ENCODE data around the gene TAPBP. TPM values are rescaled to one million over a fixed set of nuclear protein-coding genes. Genes with fewer than 3 reads are reported as not detected.

Gene TAPBP
- total and polyA plus RNA-seq, 2 of the 8 experiments (the other 6 are each of a cell fraction or from before 2014, with no cell fraction given), result 24.5 to 35.4 TPM

- no peak for TF ChIP-seq CHD7 (IDR thresholded peaks at IDR 0.05; ENCODE audit: insufficient replicate concordance, low read length)
- TF ChIP-seq GTF2F1 (IDR thresholded peaks at IDR 0.05; ENCODE audit: borderline replicate concordance, low read depth, low read length), result no peak
- TF ChIP-seq TAF7 (optimal IDR thresholded peaks at IDR 0.05; ENCODE audit: borderline replicate concordance, low read depth, low read length), result no peak
- TF ChIP-seq FOSL1 (IDR thresholded peaks at IDR 0.05; ENCODE audit: insufficient read depth, low read depth, low read length), result no peak
- no peak for TF ChIP-seq RBBP5 (IDR thresholded peaks at IDR 0.05; ENCODE audit: borderline replicate concordance, low read depth, low read length)
- TF ChIP-seq SP4 (IDR thresholded peaks at IDR 0.05; ENCODE audit: low read length), result no peak
- TF ChIP-seq NRF1 (IDR thresholded peaks at IDR 0.05; ENCODE audit: low read depth, low read length), result no peak
- no peak for TF ChIP-seq CHD2 (IDR thresholded peaks at IDR 0.05; ENCODE audit: low read length)
These were observed 34.6 kb downstream of the TAPBP start (continued) for GRCh38 chr6:33279257-33279695.

Measured in H1 (cell line).